ENCODE data around the gene CFAP69. TPM values are rescaled to one million over a fixed set of nuclear protein-coding genes. Genes with fewer than 3 reads are reported as not detected.

Gene CFAP69
- polyA plus RNA-seq, 1 donor from 2014 or later = 6.2 TPM

DNA sequence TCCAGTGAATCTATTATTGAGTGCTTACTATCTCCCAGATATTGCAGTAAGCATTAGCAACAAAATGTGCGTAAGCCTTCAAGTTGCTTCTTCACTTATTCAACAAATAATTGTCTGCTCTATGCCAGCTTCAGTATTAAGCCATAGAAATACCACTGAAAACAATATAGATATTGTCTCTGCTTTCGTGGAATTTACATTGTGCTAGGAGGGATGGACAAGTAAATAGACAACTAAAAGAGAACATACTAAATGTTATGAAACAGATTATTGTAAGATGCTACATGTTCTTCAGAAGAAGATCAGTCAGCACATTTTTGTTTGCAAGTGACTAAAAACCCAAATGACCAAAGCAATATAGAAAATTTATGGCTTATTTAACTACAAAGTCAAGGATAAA is 27.3 kb downstream of the CFAP69 start:
- H2AFZ ChIP-seq (ENCODE audit: low read depth, low read length) = no peak overlapping the region
- no peaks in the 10 kb centered on the region for H3K9me3 ChIP-seq (ENCODE audit: low read length)
- H3K4me3 ChIP-seq (ENCODE audit: low read length) = no peak overlapping the region
- no peaks in the 10 kb centered on the region for H3F3A ChIP-seq (ENCODE audit: insufficient read depth, low read length, poor library complexity, severe bottlenecking)
- H3K27me3 ChIP-seq (ENCODE audit: insufficient read depth, low read depth, low read length) = no peaks in the 10 kb centered on the region
- TF ChIP-seq REST (IDR thresholded peaks at IDR 0.05; ENCODE audit: borderline replicate concordance) (no peak), TAF1 (IDR thresholded peaks at IDR 0.05; ENCODE audit: low read depth) (no peak), RAD21 (conservative IDR thresholded peaks at IDR 0.05) (no peak), SMC3 (conservative IDR thresholded peaks at IDR 0.05; ENCODE audit: poor library complexity) (no peak), EP300 (conservative IDR thresholded peaks at IDR 0.05; ENCODE audit: poor library complexity, severe bottlenecking) (no peak), POLR2AphosphoS5 (IDR thresholded peaks at IDR 0.05) (no peak), EZH2 (IDR thresholded peaks at IDR 0.05; ENCODE audit: borderline replicate concordance, insufficient read depth, low read length, poor library complexity, severe bottlenecking) (no peak), MXI1 (conservative IDR thresholded peaks at IDR 0.05; ENCODE audit: poor library complexity, severe bottlenecking) (no peak)
- TF ChIP-seq, protein P1, sequence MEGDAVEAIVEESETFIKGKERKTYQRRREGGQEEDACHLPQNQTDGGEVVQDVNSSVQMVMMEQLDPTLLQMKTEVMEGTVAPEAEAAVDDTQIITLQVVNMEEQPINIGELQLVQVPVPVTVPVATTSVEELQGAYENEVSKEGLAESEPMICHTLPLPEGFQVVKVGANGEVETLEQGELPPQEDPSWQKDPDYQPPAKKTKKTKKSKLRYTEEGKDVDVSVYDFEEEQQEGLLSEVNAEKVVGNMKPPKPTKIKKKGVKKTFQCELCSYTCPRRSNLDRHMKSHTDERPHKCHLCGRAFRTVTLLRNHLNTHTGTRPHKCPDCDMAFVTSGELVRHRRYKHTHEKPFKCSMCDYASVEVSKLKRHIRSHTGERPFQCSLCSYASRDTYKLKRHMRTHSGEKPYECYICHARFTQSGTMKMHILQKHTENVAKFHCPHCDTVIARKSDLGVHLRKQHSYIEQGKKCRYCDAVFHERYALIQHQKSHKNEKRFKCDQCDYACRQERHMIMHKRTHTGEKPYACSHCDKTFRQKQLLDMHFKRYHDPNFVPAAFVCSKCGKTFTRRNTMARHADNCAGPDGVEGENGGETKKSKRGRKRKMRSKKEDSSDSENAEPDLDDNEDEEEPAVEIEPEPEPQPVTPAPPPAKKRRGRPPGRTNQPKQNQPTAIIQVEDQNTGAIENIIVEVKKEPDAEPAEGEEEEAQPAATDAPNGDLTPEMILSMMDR (IDR thresholded peaks at IDR 0.05; ENCODE audit: poor library complexity, severe bottlenecking) = no peak
- H3K4me2 ChIP-seq (ENCODE audit: low read length) = no peak overlapping the region
- no peaks in the 10 kb centered on the region for H3K36me3 ChIP-seq (ENCODE audit: insufficient read depth, low read length)
- H3K27ac ChIP-seq (ENCODE audit: low read length) = no peak overlapping the region
- no peaks in the 10 kb centered on the region for H3K79me2 ChIP-seq (replicated peaks; ENCODE audit: insufficient read depth, low read length)
- no peak overlapping the region for H3K9ac ChIP-seq (ENCODE audit: low read length)
- no peaks in the 10 kb centered on the region for H3K9me2 ChIP-seq (ENCODE audit: insufficient read depth, low read length)
- H4K20me1 ChIP-seq (ENCODE audit: insufficient read depth) = no peaks in the 10 kb centered on the region

DNA sequence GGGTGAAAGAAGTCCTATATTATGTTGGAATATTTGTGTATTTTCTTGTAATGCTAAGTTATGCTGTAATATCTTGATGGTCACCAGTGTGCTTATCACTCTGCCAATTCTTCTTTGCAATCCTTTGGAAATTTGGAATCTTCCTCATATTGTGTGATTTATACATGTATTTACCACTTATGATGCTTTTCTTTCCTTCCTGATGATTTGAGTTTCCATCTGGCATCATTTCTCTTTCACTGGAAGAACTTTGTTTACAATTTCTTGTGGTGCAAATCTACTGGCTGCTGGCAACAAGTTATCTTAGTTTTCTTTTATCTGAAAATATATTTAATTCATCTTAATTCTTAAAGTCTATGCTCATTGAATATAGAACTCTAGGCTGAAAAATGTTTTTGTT is 29.2 kb downstream of the CFAP69 start:
- H3K36me3 ChIP-seq (ENCODE audit: insufficient read depth, low read length) = no peaks in the 10 kb centered on the region

More for the DNA sequence above, 29.2 kb downstream of the CFAP69 start:
- Histone ChIP-seq H3K9me2 (ENCODE audit: insufficient read depth, low read length) (no peaks in the 10 kb centered on the region), H3F3A (ENCODE audit: insufficient read depth, low read length, poor library complexity, severe bottlenecking) (no peaks in the 10 kb centered on the region), H3K9me3 (ENCODE audit: low read length) (no peaks in the 10 kb centered on the region), H2AFZ (ENCODE audit: low read depth, low read length) (no peak overlapping the region), H3K27ac (ENCODE audit: low read length) (no peak overlapping the region), H4K20me1 (ENCODE audit: insufficient read depth) (no peaks in the 10 kb centered on the region), H3K9ac (ENCODE audit: low read length) (no peak overlapping the region), H3K4me2 (ENCODE audit: low read length) (no peak overlapping the region), H3K27me3 (ENCODE audit: insufficient read depth, low read depth, low read length) (no peaks in the 10 kb centered on the region), H3K4me3 (ENCODE audit: low read length) (no peak overlapping the region), H3K79me2 (replicated peaks; ENCODE audit: insufficient read depth, low read length) (no peaks in the 10 kb centered on the region)
- TF ChIP-seq TAF1 (IDR thresholded peaks at IDR 0.05; ENCODE audit: low read depth) (no peak), REST (IDR thresholded peaks at IDR 0.05; ENCODE audit: borderline replicate concordance) (no peak), POLR2AphosphoS5 (IDR thresholded peaks at IDR 0.05) (no peak), EZH2 (IDR thresholded peaks at IDR 0.05; ENCODE audit: borderline replicate concordance, insufficient read depth, low read length, poor library complexity, severe bottlenecking) (no peak), EP300 (conservative IDR thresholded peaks at IDR 0.05; ENCODE audit: poor library complexity, severe bottlenecking) (no peak), RAD21 (conservative IDR thresholded peaks at IDR 0.05) (no peak), SMC3 (conservative IDR thresholded peaks at IDR 0.05; ENCODE audit: poor library complexity) (no peak), MXI1 (conservative IDR thresholded peaks at IDR 0.05; ENCODE audit: poor library complexity, severe bottlenecking) (no peak)
- TF ChIP-seq, protein P1 (IDR thresholded peaks at IDR 0.05; ENCODE audit: poor library complexity, severe bottlenecking) = no peak
